ENCODE measurements around the gene CUBN.

- no peak for TF ChIP-seq POLR2AphosphoS5 (IDR thresholded peaks at IDR 0.05)
- no peak for TF ChIP-seq POLR2A (IDR thresholded peaks at IDR 0.05)
Measured at GRCh38 chr10:16863766-16864165, 265.8 kb downstream of the CUBN start.
